SK-N-SH treated with all-trans-retinoic acid at 6 μM for 48 hours (cell line): Measurements from ENCODE around the gene RABGAP1L.

ENCODE experiments used
- ATAC-seq: fragments of 200-7000 bp; cut with Tn5 transposase; 3 replicates; pipeline ENCODE4 v1.9.1; 2020; ENCODE audit warnings: mild to moderate bottlenecking, moderate library complexity
- ARNTL ChIP-seq: fragments of 450-650 bp; formaldehyde crosslinking; IDR thresholded peaks from 2 replicates; pipeline ENCODE4 v1.5.0; 2020; ENCODE audit warnings: low read depth, mild to moderate bottlenecking, moderate library complexity, borderline replicate concordance
- BACH2 ChIP-seq: fragments of 250-450 bp; sonication (Bioruptor Pico); IDR thresholded peaks from 2 replicates; pipeline ENCODE4 v1.9.0; 2021; ENCODE audit warnings: mild to moderate bottlenecking, borderline replicate concordance
- ESRRG ChIP-seq: fragments of 250-450 bp; sonication (Bioruptor Pico); IDR thresholded peaks from 2 replicates; pipeline ENCODE4 v1.6.1; 2021; ENCODE audit warnings: mild to moderate bottlenecking
- ISL1 ChIP-seq: fragments of 250-450 bp; sonication (Bioruptor Pico); IDR thresholded peaks from 2 replicates; pipeline ENCODE4 v2.1.2; 2022; ENCODE audit warnings: mild to moderate bottlenecking, moderate library complexity
- OSR1 ChIP-seq: fragments of 250-450 bp; sonication (Bioruptor Pico); IDR thresholded peaks from 2 replicates; pipeline ENCODE4 v1.8.0; 2022; ENCODE audit warnings: moderate library complexity, mild to moderate bottlenecking, inconsistent platforms
- PPARA ChIP-seq: fragments of 250-450 bp; sonication (Bioruptor Pico); IDR thresholded peaks from 2 replicates; pipeline ENCODE4 v1.5.0; 2020; ENCODE audit warnings: mild to moderate bottlenecking, borderline replicate concordance
- RARB ChIP-seq: fragments of 250-450 bp; sonication (Bioruptor Pico); IDR thresholded peaks from 2 replicates; pipeline ENCODE4 v1.8.0; 2021; ENCODE audit warnings: mild to moderate bottlenecking, moderate library complexity
- SNAI2 ChIP-seq: fragments of 250-450 bp; sonication (Bioruptor Pico); IDR thresholded peaks from 2 replicates; pipeline ENCODE4 v1.5.0; 2020; ENCODE audit warnings: mild to moderate bottlenecking, moderate library complexity
- TCF4 ChIP-seq: fragments of 250-450 bp; sonication (Bioruptor Pico); IDR thresholded peaks from 2 replicates; pipeline ENCODE4 v1.8.0; 2021; ENCODE audit warnings: mild to moderate bottlenecking, moderate library complexity, borderline replicate concordance
- TOX ChIP-seq: fragments of 250-450 bp; sonication (Bioruptor Pico); IDR thresholded peaks from 2 replicates; pipeline ENCODE4 v1.8.0; 2021; ENCODE audit warnings: mild to moderate bottlenecking, moderate library complexity, borderline replicate concordance
- ZC3H10 ChIP-seq: fragments of 250-450 bp; sonication (Bioruptor Pico); IDR thresholded peaks from 2 replicates; pipeline ENCODE4 v1.5.1; 2021; ENCODE audit warnings: mild to moderate bottlenecking, moderate library complexity
- ZFP3 ChIP-seq: fragments of 250-450 bp; sonication (Bioruptor Pico); IDR thresholded peaks from 2 replicates; pipeline ENCODE4 v1.5.0; 2020; ENCODE audit warnings: mild to moderate bottlenecking, moderate library complexity
- ZFP30 ChIP-seq: fragments of 450-650 bp; formaldehyde crosslinking; IDR thresholded peaks from 2 replicates; pipeline ENCODE4 v1.5.0; 2022; ENCODE audit warnings: mild to moderate bottlenecking, moderate library complexity
- ZNF70 ChIP-seq: fragments of 450-650 bp; formaldehyde crosslinking; IDR thresholded peaks from 2 replicates; pipeline ENCODE4 v1.5.0; 2020; ENCODE audit warnings: mild to moderate bottlenecking, moderate library complexity
- ZNF8 ChIP-seq: fragments of 450-650 bp; formaldehyde crosslinking; IDR thresholded peaks from 2 replicates; pipeline ENCODE4 v1.5.0; 2020; ENCODE audit warnings: mild to moderate bottlenecking, moderate library complexity
- TF ChIP-seq, protein P1 (sequence below): fragments of 250-450 bp; sonication (Bioruptor Pico); IDR thresholded peaks from 2 replicates; pipeline ENCODE4 v1.8.0; 2020; ENCODE audit warnings: mild to moderate bottlenecking, moderate library complexity, borderline replicate concordance
- TF ChIP-seq, protein P2 (sequence below): fragments of 250-450 bp; sonication (Bioruptor Pico); IDR thresholded peaks from 2 replicates; pipeline ENCODE4 v1.5.1; 2021; ENCODE audit warnings: mild to moderate bottlenecking, moderate library complexity
- TF ChIP-seq, protein P3 (sequence below): fragments of 250-450 bp; sonication (Bioruptor Pico); IDR thresholded peaks from 2 replicates; pipeline ENCODE4 v1.5.0; 2020; ENCODE audit warnings: mild to moderate bottlenecking, moderate library complexity
- TF ChIP-seq, protein P4 (sequence below): fragments of 250-450 bp; sonication (Bioruptor Pico); IDR thresholded peaks from 2 replicates; pipeline ENCODE4 v1.5.1; 2020; ENCODE audit warnings: low read depth, mild to moderate bottlenecking, moderate library complexity
- TF ChIP-seq, protein P5 (sequence below): fragments of 250-450 bp; sonication (Bioruptor Pico); IDR thresholded peaks from 2 replicates; pipeline ENCODE4 v1.8.0; 2021; ENCODE audit warnings: low read depth, mild to moderate bottlenecking, moderate library complexity, borderline replicate concordance

RABGAP1L gene

DNA sequence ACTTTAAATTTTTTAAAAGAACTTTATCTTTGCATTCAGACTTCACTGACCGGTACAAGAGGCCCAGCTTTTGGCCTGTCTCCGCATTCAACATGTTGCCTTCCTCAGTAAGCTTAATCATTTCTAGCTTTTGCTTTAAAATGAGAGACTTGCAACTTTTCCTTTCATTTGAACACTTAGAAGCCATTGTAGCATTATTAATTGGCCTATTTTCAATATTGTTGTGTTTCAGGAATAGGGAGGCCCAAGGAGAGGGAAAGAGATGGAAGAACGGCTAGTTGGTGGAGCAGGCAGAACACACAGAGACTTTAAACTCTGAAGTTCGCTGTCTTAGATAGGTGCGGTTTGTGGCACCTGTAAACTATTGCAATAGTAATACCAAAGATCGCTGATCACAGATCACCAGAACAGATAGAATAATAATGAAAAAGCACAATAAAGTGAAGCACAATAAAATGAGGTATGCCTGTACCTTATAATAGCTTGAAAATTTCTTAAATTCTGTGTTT lies 31.4 kb downstream of the RABGAP1L start:
- ATAC-seq = no peak
- no peak for TF ChIP-seq OSR1 (CRISPR knock-in tag)
- TF ChIP-seq ZFP30 (CRISPR knock-in tag) = no peak
- no peak for TF ChIP-seq ZNF8 (CRISPR knock-in tag)
- no peak for TF ChIP-seq ESRRG
- TF ChIP-seq, protein P1, sequence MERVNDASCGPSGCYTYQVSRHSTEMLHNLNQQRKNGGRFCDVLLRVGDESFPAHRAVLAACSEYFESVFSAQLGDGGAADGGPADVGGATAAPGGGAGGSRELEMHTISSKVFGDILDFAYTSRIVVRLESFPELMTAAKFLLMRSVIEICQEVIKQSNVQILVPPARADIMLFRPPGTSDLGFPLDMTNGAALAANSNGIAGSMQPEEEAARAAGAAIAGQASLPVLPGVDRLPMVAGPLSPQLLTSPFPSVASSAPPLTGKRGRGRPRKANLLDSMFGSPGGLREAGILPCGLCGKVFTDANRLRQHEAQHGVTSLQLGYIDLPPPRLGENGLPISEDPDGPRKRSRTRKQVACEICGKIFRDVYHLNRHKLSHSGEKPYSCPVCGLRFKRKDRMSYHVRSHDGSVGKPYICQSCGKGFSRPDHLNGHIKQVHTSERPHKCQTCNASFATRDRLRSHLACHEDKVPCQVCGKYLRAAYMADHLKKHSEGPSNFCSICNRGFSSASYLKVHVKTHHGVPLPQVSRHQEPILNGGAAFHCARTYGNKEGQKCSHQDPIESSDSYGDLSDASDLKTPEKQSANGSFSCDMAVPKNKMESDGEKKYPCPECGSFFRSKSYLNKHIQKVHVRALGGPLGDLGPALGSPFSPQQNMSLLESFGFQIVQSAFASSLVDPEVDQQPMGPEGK (CRISPR knock-in tag) = no peak
- no peak for TF ChIP-seq PPARA
- TF ChIP-seq ARNTL (CRISPR knock-in tag) = no peak
- no peak for TF ChIP-seq BACH2 (CRISPR knock-in tag)
- no peak for TF ChIP-seq TCF4 (CRISPR knock-in tag)
- TF ChIP-seq ISL1 (CRISPR knock-in tag) = no peak
- TF ChIP-seq ZC3H10 (CRISPR knock-in tag) = no peak
- no peak for TF ChIP-seq SNAI2 (CRISPR knock-in tag)

DNA sequence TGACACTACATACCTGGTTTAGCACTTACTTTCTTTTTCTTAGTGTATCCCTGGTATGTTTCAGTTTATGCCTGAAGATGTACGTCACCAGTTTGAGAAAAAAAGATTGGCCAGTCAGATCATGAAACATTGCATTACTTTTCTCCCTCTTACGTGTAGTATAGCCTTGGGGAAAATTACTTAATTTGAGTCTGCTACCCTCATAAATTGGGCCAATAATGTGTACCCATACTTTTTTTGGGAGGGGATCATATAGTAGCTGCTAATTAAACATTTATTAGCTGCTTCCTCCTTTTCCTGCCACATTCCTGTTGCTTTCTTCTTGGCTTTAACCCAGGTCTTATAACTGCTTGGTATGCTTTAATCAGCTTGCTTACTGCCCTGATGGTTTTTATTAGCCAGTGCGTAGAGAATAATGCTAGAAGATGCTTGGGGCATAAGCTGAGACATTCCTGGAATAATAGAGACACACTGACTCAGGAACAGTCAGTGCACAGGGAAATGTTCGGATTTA lies 32.1 kb downstream of the RABGAP1L start:
- 0 out of 2 replicates have a peak, but pooled peaks have one; percentile 62 for TF ChIP-seq OSR1 (CRISPR knock-in tag)
- no peak for TF ChIP-seq RARB (CRISPR knock-in tag)

DNA sequence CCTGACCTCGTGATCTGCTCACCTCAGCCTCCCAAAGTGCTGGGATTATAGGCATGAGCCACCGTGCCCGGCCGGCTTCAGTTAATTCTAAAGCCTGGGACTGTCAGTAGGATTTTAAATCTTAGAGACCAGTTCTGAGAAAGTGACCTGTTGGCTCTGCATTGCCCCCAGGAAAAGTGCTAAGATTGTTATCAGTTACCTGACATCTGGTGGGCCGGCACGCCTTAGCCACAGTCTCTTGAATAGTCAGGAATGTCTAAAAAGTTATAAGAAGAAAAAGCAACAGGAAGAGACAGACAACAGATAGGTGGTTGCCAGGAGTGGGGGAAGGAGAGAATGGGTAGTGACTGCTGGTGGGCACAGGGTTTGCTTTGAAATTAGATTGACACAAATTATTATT lies 35.1 kb downstream of the RABGAP1L start:
- no peak for TF ChIP-seq PPARA
- no peak for TF ChIP-seq OSR1 (CRISPR knock-in tag)
- TF ChIP-seq TCF4 (CRISPR knock-in tag) = no peak
- TF ChIP-seq SNAI2 (CRISPR knock-in tag) = no peak
- no peak for TF ChIP-seq ISL1 (CRISPR knock-in tag)
- TF ChIP-seq ZNF70 = no peak
- TF ChIP-seq, protein P2, sequence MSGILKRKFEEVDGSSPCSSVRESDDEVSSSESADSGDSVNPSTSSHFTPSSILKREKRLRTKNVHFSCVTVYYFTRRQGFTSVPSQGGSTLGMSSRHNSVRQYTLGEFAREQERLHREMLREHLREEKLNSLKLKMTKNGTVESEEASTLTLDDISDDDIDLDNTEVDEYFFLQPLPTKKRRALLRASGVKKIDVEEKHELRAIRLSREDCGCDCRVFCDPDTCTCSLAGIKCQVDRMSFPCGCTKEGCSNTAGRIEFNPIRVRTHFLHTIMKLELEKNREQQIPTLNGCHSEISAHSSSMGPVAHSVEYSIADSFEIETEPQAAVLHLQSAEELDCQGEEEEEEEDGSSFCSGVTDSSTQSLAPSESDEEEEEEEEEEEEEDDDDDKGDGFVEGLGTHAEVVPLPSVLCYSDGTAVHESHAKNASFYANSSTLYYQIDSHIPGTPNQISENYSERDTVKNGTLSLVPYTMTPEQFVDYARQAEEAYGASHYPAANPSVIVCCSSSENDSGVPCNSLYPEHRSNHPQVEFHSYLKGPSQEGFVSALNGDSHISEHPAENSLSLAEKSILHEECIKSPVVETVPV (CRISPR knock-in tag) = no peak
- TF ChIP-seq, protein P1 (CRISPR knock-in tag) = no peak
- no peak for ATAC-seq

More for the DNA sequence above, 32.1 kb downstream of the RABGAP1L start:
- ATAC-seq = peak; percentile 99

DNA sequence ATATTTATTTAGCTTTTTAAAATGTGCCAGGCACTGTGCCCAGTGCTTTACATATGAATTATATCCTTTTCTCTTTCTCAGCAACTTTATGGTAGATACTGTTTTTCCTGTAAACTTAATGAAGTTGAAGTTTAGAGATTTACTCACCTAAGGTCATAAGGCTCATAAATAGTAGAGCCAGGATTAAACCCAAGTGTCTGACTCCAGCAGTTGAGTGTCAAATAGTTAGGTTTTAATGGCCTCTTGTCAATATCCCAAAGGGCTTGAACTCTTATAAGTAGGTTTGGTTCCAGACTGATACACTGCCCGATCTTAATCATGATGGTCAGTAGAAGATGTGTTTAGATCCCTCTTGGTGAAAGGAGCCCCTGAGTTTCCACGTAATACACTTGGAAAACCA lies 37.8 kb downstream of the RABGAP1L start:
- ATAC-seq = no peak

More for the DNA sequence above, 37.8 kb downstream of the RABGAP1L start:
- TF ChIP-seq TOX (no peak), ZNF8 (CRISPR knock-in tag) (no peak), ARNTL (CRISPR knock-in tag) (no peak), PPARA (no peak), SNAI2 (CRISPR knock-in tag) (no peak), RARB (CRISPR knock-in tag) (no peak), ZNF70 (no peak), ISL1 (CRISPR knock-in tag) (no peak), ZC3H10 (CRISPR knock-in tag) (no peak), ZFP3 (CRISPR knock-in tag) (no peak), TCF4 (CRISPR knock-in tag) (no peak), ZFP30 (CRISPR knock-in tag) (no peak), BACH2 (CRISPR knock-in tag) (no peak)
- TF ChIP-seq, protein P3, sequence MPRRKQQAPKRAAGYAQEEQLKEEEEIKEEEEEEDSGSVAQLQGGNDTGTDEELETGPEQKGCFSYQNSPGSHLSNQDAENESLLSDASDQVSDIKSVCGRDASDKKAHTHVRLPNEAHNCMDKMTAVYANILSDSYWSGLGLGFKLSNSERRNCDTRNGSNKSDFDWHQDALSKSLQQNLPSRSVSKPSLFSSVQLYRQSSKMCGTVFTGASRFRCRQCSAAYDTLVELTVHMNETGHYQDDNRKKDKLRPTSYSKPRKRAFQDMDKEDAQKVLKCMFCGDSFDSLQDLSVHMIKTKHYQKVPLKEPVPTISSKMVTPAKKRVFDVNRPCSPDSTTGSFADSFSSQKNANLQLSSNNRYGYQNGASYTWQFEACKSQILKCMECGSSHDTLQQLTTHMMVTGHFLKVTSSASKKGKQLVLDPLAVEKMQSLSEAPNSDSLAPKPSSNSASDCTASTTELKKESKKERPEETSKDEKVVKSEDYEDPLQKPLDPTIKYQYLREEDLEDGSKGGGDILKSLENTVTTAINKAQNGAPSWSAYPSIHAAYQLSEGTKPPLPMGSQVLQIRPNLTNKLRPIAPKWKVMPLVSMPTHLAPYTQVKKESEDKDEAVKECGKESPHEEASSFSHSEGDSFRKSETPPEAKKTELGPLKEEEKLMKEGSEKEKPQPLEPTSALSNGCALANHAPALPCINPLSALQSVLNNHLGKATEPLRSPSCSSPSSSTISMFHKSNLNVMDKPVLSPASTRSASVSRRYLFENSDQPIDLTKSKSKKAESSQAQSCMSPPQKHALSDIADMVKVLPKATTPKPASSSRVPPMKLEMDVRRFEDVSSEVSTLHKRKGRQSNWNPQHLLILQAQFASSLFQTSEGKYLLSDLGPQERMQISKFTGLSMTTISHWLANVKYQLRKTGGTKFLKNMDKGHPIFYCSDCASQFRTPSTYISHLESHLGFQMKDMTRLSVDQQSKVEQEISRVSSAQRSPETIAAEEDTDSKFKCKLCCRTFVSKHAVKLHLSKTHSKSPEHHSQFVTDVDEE (CRISPR knock-in tag) = no peak
- TF ChIP-seq, protein P4, sequence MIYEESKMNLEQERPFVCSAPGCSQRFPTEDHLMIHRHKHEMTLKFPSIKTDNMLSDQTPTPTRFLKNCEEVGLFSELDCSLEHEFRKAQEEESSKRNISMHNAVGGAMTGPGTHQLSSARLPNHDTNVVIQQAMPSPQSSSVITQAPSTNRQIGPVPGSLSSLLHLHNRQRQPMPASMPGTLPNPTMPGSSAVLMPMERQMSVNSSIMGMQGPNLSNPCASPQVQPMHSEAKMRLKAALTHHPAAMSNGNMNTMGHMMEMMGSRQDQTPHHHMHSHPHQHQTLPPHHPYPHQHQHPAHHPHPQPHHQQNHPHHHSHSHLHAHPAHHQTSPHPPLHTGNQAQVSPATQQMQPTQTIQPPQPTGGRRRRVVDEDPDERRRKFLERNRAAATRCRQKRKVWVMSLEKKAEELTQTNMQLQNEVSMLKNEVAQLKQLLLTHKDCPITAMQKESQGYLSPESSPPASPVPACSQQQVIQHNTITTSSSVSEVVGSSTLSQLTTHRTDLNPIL (CRISPR knock-in tag) = no peak
- TF ChIP-seq, protein P2 (CRISPR knock-in tag) = no peak
- TF ChIP-seq, protein P5, sequence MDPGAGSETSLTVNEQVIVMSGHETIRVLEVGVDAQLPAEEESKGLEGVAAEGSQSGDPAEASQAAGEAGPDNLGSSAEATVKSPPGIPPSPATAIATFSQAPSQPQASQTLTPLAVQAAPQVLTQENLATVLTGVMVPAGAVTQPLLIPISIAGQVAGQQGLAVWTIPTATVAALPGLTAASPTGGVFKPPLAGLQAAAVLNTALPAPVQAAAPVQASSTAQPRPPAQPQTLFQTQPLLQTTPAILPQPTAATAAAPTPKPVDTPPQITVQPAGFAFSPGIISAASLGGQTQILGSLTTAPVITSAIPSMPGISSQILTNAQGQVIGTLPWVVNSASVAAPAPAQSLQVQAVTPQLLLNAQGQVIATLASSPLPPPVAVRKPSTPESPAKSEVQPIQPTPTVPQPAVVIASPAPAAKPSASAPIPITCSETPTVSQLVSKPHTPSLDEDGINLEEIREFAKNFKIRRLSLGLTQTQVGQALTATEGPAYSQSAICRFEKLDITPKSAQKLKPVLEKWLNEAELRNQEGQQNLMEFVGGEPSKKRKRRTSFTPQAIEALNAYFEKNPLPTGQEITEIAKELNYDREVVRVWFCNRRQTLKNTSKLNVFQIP (CRISPR knock-in tag) = no peak
